SJSA1 (cell line): Measurements from ENCODE around the gene STPG1. TPM values are rescaled to one million over a fixed set of nuclear protein-coding genes. Genes with fewer than 3 reads are reported as not detected.

Source experiments
- DNase-seq, 2 experiments: peaks; one replicate each; pipeline ENCODE4 v3.0.0-alpha.2; 2015 to 2020; ENCODE audit warnings: low spot score in 2 of 2, low read depth in 1 of 2
- H3K27ac ChIP-seq: fragments of 250-450 bp; sonication (Bioruptor Pico); 2 replicates; pipeline ENCODE4 v1.5.1; 2020; ENCODE audit warnings: mild to moderate bottlenecking, moderate library complexity
- H3K27me3 ChIP-seq: fragments of 250-450 bp; sonication (Bioruptor Pico); replicated peaks from 2 replicates; pipeline ENCODE4 v1.5.1; 2020; ENCODE audit warnings: mild to moderate bottlenecking, moderate library complexity
- H3K36me3 ChIP-seq: fragments of 250-450 bp; sonication (Bioruptor Pico); 2 replicates; pipeline ENCODE4 v1.5.1; 2020; ENCODE audit warnings: mild to moderate bottlenecking
- H3K4me1 ChIP-seq: fragments of 250-450 bp; sonication (Bioruptor Pico); replicated peaks from 2 replicates; pipeline ENCODE4 v1.6.1; 2021; ENCODE audit warnings: mild to moderate bottlenecking
- H3K4me3 ChIP-seq: fragments of 250-450 bp; sonication (Bioruptor Pico); 2 replicates; pipeline ENCODE4 v1.5.1; 2020; ENCODE audit warnings: mild to moderate bottlenecking
- H3K9me3 ChIP-seq: fragments of 250-450 bp; sonication (Bioruptor Pico); replicated peaks from 2 replicates; pipeline ENCODE4 v1.5.1; 2020; ENCODE audit warnings: mild to moderate bottlenecking
- total RNA-seq: library from RNA; depleted of rRNA; stranded (reverse); fragments of >200 nt; shearing (Covaris generic); gene quantifications from 2 replicates; pipeline ENCODE4 v1.2.3, GENCODE V29; 2014

The STPG1 gene
- total RNA-seq, 1 experiment from 2014 or later = 17.5 TPM

DNA sequence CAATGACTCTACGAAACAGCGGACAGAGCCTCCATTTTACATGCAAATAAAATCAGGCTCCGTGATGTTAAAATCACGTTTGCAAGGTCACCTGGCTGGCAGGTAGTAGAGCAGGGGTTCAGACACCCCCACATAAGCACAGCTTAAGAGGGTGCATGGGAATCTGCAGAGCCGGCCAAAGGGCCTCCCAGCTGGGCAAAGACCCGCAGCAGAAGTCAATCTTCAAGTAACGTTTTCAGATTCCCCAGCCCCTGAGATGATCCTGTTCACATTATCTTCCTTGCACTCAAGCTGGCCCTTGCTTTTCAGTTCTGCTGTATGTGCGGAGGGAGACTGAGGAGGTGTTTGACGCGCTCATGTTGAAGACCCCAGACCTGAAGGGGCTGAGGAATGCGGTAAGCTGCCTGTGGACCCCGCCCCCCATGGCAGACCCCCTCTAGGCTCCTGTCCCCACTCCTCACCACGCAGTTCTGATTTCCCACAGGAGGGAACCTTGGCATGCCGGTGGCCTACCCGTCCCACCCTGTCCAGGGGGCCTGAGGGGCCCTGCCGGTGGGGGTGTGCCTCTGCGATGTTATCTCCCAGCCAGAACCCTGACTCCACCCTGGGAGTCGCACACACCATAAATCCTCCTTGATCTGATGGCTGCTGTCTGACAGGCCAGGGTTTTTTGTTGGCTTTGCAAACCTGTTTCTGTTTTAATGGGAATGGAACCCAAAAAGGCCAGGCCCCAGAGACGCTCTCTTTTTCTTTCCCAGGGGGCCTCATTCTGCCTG, 66.2 kb downstream of the STPG1 start:
- H3K36me3 ChIP-seq = no peaks in the 10 kb centered on the region
- no peak overlapping the region for H3K27ac ChIP-seq
- DNase-seq = no peak
- H3K4me3 ChIP-seq = no peak overlapping the region
- H3K4me1 ChIP-seq = peaks cover 7% of the 10 kb centered on the region
- no peaks in the 10 kb centered on the region for H3K9me3 ChIP-seq
- no peaks in the 10 kb centered on the region for H3K27me3 ChIP-seq

GRCh38 chr1:24345334-24345733, 68.2 kb downstream of the STPG1 start:
- Histone ChIP-seq H3K9me3 (no peaks in the 10 kb centered on the region), H3K36me3 (no peaks in the 10 kb centered on the region), H3K27ac (no peak overlapping the region), H3K4me3 (no peak overlapping the region), H3K27me3 (no peaks in the 10 kb centered on the region), H3K4me1 (no peaks in the 10 kb centered on the region)
- DNase-seq = no peak

- DNase-seq = no peak
These were observed 69.4 kb downstream of the STPG1 start for GRCh38 chr1:24344090-24344742.

DNA sequence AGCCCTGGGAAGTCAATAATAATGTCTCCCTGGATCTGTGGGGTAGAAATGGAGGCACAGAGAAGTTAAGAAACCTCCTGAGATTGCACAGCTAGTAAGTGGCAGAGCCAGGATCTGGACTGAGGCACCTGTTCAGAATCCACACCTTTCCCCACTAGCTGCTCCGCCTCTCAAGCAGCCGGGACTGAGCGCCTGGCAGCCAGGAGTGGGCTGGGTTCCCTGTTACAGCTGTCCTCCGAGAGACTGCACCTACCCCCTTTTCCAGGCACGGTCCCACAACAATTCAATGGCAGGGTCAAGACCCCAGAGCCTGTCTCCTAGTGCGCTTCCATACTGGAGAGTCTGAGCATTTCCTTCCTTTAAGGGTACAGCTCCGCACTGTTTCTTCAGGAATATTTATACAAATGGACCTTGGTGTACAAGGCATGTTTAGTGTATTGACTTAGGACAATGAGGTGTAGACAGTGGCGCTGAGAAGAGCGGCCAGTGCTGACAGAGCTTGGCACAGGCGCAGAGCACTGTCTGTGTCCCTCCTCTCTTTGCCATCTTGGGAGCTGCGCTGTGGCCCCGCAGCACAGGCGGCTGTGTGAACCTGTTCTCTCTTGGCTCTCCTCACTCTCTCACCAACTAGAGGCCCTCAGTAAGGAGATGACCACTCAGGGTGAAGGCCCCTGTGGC, 70.0 kb downstream of the STPG1 start:
- no peak overlapping the region for H3K4me3 ChIP-seq
- DNase-seq = no peak
- no peak overlapping the region for H3K27ac ChIP-seq
- no peaks in the 10 kb centered on the region for H3K27me3 ChIP-seq
- no peaks in the 10 kb centered on the region for H3K4me1 ChIP-seq
- no peaks in the 10 kb centered on the region for H3K9me3 ChIP-seq
- H3K36me3 ChIP-seq = no peaks in the 10 kb centered on the region

More at GRCh38 chr1:24344090-24344742, 69.4 kb downstream of the STPG1 start:
- Histone ChIP-seq H3K36me3 (no peaks in the 10 kb centered on the region), H3K9me3 (no peaks in the 10 kb centered on the region), H3K27me3 (no peaks in the 10 kb centered on the region), H3K4me3 (no peak overlapping the region), H3K27ac (no peak overlapping the region), H3K4me1 (no peaks in the 10 kb centered on the region)

- no peaks in the 10 kb centered on the region for H3K4me1 ChIP-seq
- no peaks in the 10 kb centered on the region for H3K36me3 ChIP-seq
- no peaks in the 10 kb centered on the region for H3K27me3 ChIP-seq
- no peak overlapping the region for H3K27ac ChIP-seq
- H3K9me3 ChIP-seq = no peaks in the 10 kb centered on the region
- DNase-seq = no peak
- no peak overlapping the region for H3K4me3 ChIP-seq
These were observed 72.3 kb downstream of the STPG1 start for GRCh38 chr1:24341260-24341659.

GRCh38 chr1:24340770-24341169, 72.8 kb downstream of the STPG1 start:
- no peak overlapping the region for H3K4me3 ChIP-seq
- H3K36me3 ChIP-seq = no peaks in the 10 kb centered on the region
- H3K27me3 ChIP-seq = no peaks in the 10 kb centered on the region
- H3K27ac ChIP-seq = no peak overlapping the region
- H3K4me1 ChIP-seq = no peaks in the 10 kb centered on the region
- H3K9me3 ChIP-seq = no peaks in the 10 kb centered on the region
- DNase-seq = no peak

GRCh38 chr1:24339996-24340395, 73.6 kb downstream of the STPG1 start:
- H3K36me3 ChIP-seq = no peaks in the 10 kb centered on the region
- no peaks in the 10 kb centered on the region for H3K9me3 ChIP-seq
- no peaks in the 10 kb centered on the region for H3K27me3 ChIP-seq
- H3K4me3 ChIP-seq = no peak overlapping the region
- no peaks in the 10 kb centered on the region for H3K4me1 ChIP-seq
- no peak for DNase-seq
- H3K27ac ChIP-seq = no peak overlapping the region

DNA sequence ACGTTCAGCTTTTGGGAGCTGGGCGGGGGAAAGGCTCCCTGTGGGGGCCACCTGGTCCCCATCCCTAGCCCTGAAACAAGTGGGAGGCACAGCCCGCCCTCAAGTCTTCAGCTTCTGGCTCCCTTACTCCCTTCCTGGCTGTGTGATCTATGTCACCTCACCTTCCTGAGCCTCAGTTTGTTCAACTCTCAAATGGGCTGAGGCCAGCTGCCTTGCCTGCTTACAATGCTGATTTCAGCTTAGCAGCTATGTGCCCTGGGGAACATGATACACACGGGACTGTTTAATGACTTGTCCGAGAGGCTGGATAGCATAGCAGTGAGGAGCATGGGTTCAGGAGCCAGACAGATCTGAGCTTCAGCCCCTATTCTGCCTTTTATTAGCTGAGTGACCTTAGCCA, 75.1 kb downstream of the STPG1 start:
- Histone ChIP-seq H3K4me1 (no peaks in the 10 kb centered on the region), H3K36me3 (no peaks in the 10 kb centered on the region), H3K4me3 (no peak overlapping the region), H3K27ac (no peak overlapping the region), H3K27me3 (no peaks in the 10 kb centered on the region), H3K9me3 (no peaks in the 10 kb centered on the region)
- DNase-seq = no peak

- H3K4me3 ChIP-seq = no peak overlapping the region
These were observed 76.1 kb downstream of the STPG1 start for GRCh38 chr1:24337455-24337854.

DNA sequence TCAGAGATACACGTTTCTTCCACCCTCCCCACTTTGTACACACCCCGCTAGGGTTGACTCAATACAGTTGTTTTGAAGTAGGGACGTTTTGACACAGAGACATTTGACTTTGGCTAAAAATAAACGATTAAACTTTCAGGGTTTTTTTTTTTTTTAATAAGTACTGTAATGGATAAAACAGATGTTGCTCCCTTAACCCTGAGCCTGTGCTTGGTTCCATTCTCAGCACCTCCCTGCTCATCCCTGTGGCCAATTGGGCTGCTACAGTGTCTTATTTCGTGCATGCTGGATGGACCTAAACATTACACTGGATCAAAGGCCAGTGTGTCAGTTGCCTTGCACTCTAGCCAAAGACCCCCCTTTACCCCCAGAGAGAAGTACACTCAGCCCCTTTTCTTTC, 77.5 kb downstream of the STPG1 start:
- no peaks in the 10 kb centered on the region for H3K9me3 ChIP-seq
- no peaks in the 10 kb centered on the region for H3K36me3 ChIP-seq
- no peaks in the 10 kb centered on the region for H3K27me3 ChIP-seq
- no peak overlapping the region for H3K4me3 ChIP-seq
- no peak for DNase-seq
- H3K27ac ChIP-seq = no peak overlapping the region
- H3K4me1 ChIP-seq = no peaks in the 10 kb centered on the region

More at GRCh38 chr1:24337455-24337854, 76.1 kb downstream of the STPG1 start:
- Histone ChIP-seq H3K9me3 (no peaks in the 10 kb centered on the region), H3K4me1 (no peaks in the 10 kb centered on the region), H3K27ac (no peak overlapping the region), H3K27me3 (no peaks in the 10 kb centered on the region), H3K36me3 (no peaks in the 10 kb centered on the region)
- no peak for DNase-seq

GRCh38 chr1:24331961-24332673, 81.5 kb downstream of the STPG1 start:
- Histone ChIP-seq H3K4me1 (peaks cover 7% of the 10 kb centered on the region; the same call in 1 of the 2 replicates), H3K27ac (no peak overlapping the region), H3K4me3 (no peak overlapping the region), H3K36me3 (no peaks in the 10 kb centered on the region), H3K9me3 (no peaks in the 10 kb centered on the region), H3K27me3 (no peaks in the 10 kb centered on the region)
- no peak for DNase-seq

DNA sequence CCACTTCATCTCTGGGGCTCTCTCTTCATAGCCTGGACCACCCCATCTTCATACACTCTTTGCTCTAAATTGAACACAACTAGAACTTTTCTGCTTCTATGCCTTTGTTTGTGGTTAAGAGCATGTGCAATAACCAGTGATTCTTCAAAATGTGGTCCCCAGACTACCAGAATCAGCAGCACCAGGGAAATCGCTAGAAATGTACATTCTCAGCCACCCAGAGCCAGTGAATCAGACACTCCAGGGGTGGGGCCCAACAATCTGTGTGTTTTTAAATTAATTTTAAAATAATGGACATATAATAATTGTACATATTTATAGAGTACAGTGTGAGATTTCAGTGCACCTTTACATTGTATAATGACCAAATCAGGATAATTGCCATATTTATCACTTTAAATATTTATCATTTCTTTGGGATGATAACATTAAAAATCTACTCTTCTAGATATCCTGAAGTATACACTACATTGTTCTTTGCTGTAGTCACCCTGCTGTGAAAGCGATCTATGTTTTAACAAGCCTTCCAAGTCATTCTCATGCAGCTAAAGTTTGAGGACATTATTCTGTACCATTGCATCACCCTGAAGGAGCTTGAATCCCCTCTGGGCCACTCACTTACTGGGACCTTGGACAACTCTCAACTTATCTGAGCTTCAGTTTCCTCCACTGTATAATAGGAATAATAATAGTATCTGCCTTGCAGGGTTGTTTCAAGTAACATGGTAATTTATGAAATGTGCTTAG, 83.6 kb downstream of the STPG1 start:
- no peaks in the 10 kb centered on the region for H3K27me3 ChIP-seq
- peaks cover 7% of the 10 kb centered on the region; the same call in 1 of the 2 replicates for H3K4me1 ChIP-seq
- DNase-seq = no peak
- no peaks in the 10 kb centered on the region for H3K36me3 ChIP-seq
- no peak overlapping the region for H3K4me3 ChIP-seq
- no peaks in the 10 kb centered on the region for H3K9me3 ChIP-seq
- no peak overlapping the region for H3K27ac ChIP-seq

DNA sequence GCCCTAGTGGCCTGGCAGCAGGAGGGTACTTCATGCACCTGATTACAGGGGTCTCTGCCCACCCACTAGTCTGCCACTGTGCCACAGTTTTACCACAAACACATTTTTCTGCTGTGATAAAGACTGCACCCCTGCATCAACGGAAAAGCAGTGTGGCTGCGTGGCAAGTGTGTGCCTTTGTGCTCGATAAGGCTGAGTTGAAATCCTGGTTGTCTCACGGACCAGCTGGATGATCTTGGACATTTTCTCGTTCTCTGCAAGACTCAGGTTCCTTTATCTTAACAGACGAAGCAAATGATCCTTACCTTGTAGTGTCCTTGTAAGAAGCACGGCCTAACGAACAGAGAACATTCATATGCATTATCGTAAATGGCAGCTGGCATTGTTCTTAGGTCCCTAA, 84.3 kb downstream of the STPG1 start:
- no peak for DNase-seq
- no peaks in the 10 kb centered on the region for H3K27me3 ChIP-seq
- no peaks in the 10 kb centered on the region for H3K36me3 ChIP-seq
- peaks cover 7% of the 10 kb centered on the region; the same call in 1 of the 2 replicates for H3K4me1 ChIP-seq
- H3K4me3 ChIP-seq = no peak overlapping the region
- H3K9me3 ChIP-seq = no peaks in the 10 kb centered on the region
- H3K27ac ChIP-seq = no peak overlapping the region
